IMR-90 (cell line): ENCODE data around the gene ANKLE2.

Source experiments
- CTCF ChIP-seq: conservative IDR thresholded peaks from 2 replicates; pipeline ENCODE4 v1.5.1; 2012; ENCODE audit warnings: mild to moderate bottlenecking, low read depth, low read length, improper control_type of control experiment
- POLR2A ChIP-seq: IDR thresholded peaks from 2 replicates; pipeline ENCODE4 v1.6.1; 2012; ENCODE audit warnings: mild to moderate bottlenecking, low read depth, low read length
- RAD21 ChIP-seq: IDR thresholded peaks from 2 replicates; pipeline ENCODE4 v1.6.1; 2012; ENCODE audit warnings: low read length, improper control_type of control experiment
- RCOR1 ChIP-seq: IDR thresholded peaks from 2 replicates; pipeline ENCODE4 v1.6.1; 2012; ENCODE audit warnings: mild to moderate bottlenecking, low read length, improper control_type of control experiment; ENCODE audit not compliant: insufficient replicate concordance

GRCh38 chr12:132788375-132789098 lies 26.9 kb upstream of the ANKLE2 start:
- TF ChIP-seq RCOR1 (no peak), POLR2A (no peak), CTCF (no peak), RAD21 (no peak)
